HS-27A (cell line): ENCODE measurements around the gene DCUN1D3.
A peak's percentile ranks its signal among the peaks of the same experiment; 100 is the strongest.
"Not testable (repeated sequence)": the region's sequence is repeated elsewhere in the genome, so short reads cannot be mapped to it uniquely, and the experiment has no call there.

Experiments used
- DNase-seq: peaks from one replicate; pipeline ENCODE4 v3.0.0-alpha.2; 2012; ENCODE audit warnings: low read depth, missing footprints

DCUN1D3 gene

GRCh38 chr16:20900299-20901067 is at the start of gene DCUN1D3, which contains the start of gene LYRM1:
DCUN1D3 (minus strand) TSS chr16:20900358; CDS start chr16:20862538, 37,820 bp downstream.
LYRM1 (plus strand) TSS chr16:20900771; CDS start chr16:20915556, 14,785 bp downstream.
- peak; percentile 95 for DNase-seq

- DNase-seq: no peak
These were observed 49.5 kb upstream of the DCUN1D3 start for GRCh38 chr16:20949660-20950059.

GRCh38 chr16:20948444-20948843 is 48.3 kb upstream of the DCUN1D3 start:
- no peak for DNase-seq

- no peak for DNase-seq
These were observed 46.0 kb upstream of the DCUN1D3 start for GRCh38 chr16:20946015-20946629.

GRCh38 chr16:20945575-20945875 is 45.4 kb upstream of the DCUN1D3 start:
- DNase-seq: not testable (repeated sequence)

- no peak for DNase-seq
These were observed 44.9 kb upstream of the DCUN1D3 start for GRCh38 chr16:20944861-20945574.

GRCh38 chr16:20942256-20942655 is 42.1 kb upstream of the DCUN1D3 start:
- no peak for DNase-seq

GRCh38 chr16:20941636-20941926 is 41.4 kb upstream of the DCUN1D3 start:
- DNase-seq: no peak

- DNase-seq: no peak
These were observed 40.9 kb upstream of the DCUN1D3 start for GRCh38 chr16:20940871-20941635.

- DNase-seq: no peak
These were observed 39.5 kb upstream of the DCUN1D3 start for GRCh38 chr16:20939611-20940010.

- DNase-seq: no peak
These were observed 38.3 kb upstream of the DCUN1D3 start for GRCh38 chr16:20938426-20938825.

GRCh38 chr16:20937736-20938135 is 37.6 kb upstream of the DCUN1D3 start:
- no peak for DNase-seq

GRCh38 chr16:20933589-20933988 is 33.4 kb upstream of the DCUN1D3 start:
- DNase-seq: no peak

GRCh38 chr16:20931066-20931600 is 31.0 kb upstream of the DCUN1D3 start:
- DNase-seq: no peak

GRCh38 chr16:20930365-20930690 is 30.2 kb upstream of the DCUN1D3 start:
- DNase-seq: no peak

GRCh38 chr16:20929676-20930364 is 29.7 kb upstream of the DCUN1D3 start:
- not testable (repeated sequence) for DNase-seq

GRCh38 chr16:20928774-20929411 is 28.7 kb upstream of the DCUN1D3 start:
- no peak for DNase-seq

GRCh38 chr16:20925751-20926150 is 25.6 kb upstream of the DCUN1D3 start:
- DNase-seq: no peak

GRCh38 chr16:20923876-20924275 is 23.7 kb upstream of the DCUN1D3 start:
- no peak for DNase-seq

- DNase-seq: no peak
These were observed 20.6 kb upstream of the DCUN1D3 start for GRCh38 chr16:20920799-20921198.

GRCh38 chr16:20920091-20920490 is 19.9 kb upstream of the DCUN1D3 start:
- no peak for DNase-seq
